ENCODE measurements around the gene PSMD9.

- TF ChIP-seq, protein P1, sequence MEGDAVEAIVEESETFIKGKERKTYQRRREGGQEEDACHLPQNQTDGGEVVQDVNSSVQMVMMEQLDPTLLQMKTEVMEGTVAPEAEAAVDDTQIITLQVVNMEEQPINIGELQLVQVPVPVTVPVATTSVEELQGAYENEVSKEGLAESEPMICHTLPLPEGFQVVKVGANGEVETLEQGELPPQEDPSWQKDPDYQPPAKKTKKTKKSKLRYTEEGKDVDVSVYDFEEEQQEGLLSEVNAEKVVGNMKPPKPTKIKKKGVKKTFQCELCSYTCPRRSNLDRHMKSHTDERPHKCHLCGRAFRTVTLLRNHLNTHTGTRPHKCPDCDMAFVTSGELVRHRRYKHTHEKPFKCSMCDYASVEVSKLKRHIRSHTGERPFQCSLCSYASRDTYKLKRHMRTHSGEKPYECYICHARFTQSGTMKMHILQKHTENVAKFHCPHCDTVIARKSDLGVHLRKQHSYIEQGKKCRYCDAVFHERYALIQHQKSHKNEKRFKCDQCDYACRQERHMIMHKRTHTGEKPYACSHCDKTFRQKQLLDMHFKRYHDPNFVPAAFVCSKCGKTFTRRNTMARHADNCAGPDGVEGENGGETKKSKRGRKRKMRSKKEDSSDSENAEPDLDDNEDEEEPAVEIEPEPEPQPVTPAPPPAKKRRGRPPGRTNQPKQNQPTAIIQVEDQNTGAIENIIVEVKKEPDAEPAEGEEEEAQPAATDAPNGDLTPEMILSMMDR (IDR thresholded peaks at IDR 0.05; ENCODE audit: low read length): no peak
- no peak for TF ChIP-seq EZH2 (IDR thresholded peaks at IDR 0.05; ENCODE audit: borderline replicate concordance, low read length)
Observed at GRCh38 chr12:121927813-121928212, 39.2 kb downstream of the PSMD9 start.
